Amygdala (tissue), 56 donors: ENCODE results near the gene CSNK2A3.

Experiments
- DNase-seq, 56 donors: peaks; one replicate each; lab custom pipeline; 2025; lab: John Stamatoyannopoulos, UW

The CSNK2A3 gene

GRCh38 chr11:11302565-11302964, 50.5 kb downstream of the CSNK2A3 start:
- DNase-seq = no peak
